Measurements from ENCODE around the gene RCE1. TPM values are rescaled to one million over a fixed set of nuclear protein-coding genes. Genes with fewer than 3 reads are reported as not detected.

Gene RCE1
- total RNA-seq, 1 experiment from 2014 or later: 43.7 TPM

GRCh38 chr11:66820381-66820780 lies 22.9 kb upstream of the RCE1 start:
- H3K36me3 ChIP-seq (ENCODE audit: control insufficient read depth, insufficient read depth, low read length): no peaks in the 10 kb centered on the region
- H3K4me3 ChIP-seq (ENCODE audit: low read depth in 2 of 2, low read length in 2 of 2): no peak overlapping the region
- H3K4me1 ChIP-seq (ENCODE audit: control insufficient read depth, insufficient read depth, low read length): no peaks in the 10 kb centered on the region
- intact Hi-C loops (cut with micrococcal nuclease; ENCODE audit: unreplicated experiment) (no loop called here), in situ Hi-C loops (cut with HindIII; ENCODE audit: low pct_unique_long_range_greater_than_20kb, low sequenced_read_pairs) (no loop called here)
- no peaks in the 10 kb centered on the region for H3K27me3 ChIP-seq (ENCODE audit: control insufficient read depth, insufficient read depth, low read length)
- no peaks in the 10 kb centered on the region for H3K9me3 ChIP-seq (ENCODE audit: control insufficient read depth, insufficient read depth, low read depth, low read length)
- ATAC-seq (no peak), DNase-seq (ENCODE audit: low read depth, low spot score) (no peak)
- ChIA-PET POLR2A (interaction anchor here (0.6 kb wide), 1 partner anchor 21 kb away, joined by 3 read pairs; no protein-coding TSS in a partner anchor), CTCF (no interaction called here)
- no TSS peak for BruUV-seq (replicated peaks)
- TF ChIP-seq TCF7L2 (IDR thresholded peaks at IDR 0.05; ENCODE audit: low read depth, low read length) (no peak), CTCF (IDR thresholded peaks at IDR 0.05) (no peak), POLR2AphosphoS5 (IDR thresholded peaks at IDR 0.05; ENCODE audit: low read depth, low read length) (no peak), SIN3A (IDR thresholded peaks at IDR 0.05; ENCODE audit: borderline replicate concordance, insufficient read depth, low read depth, low read length) (no peak), REST (IDR thresholded peaks at IDR 0.05; ENCODE audit: insufficient read depth in 1 of 2, low read depth in 2 of 2, low read length in 1 of 2) (no peak)
- H3K27ac ChIP-seq (ENCODE audit: low read length): no peak overlapping the region

- ChIA-PET CTCF (no interaction called here), POLR2A (interaction anchor here (0.6 kb wide), 1 partner anchor 21 kb away, joined by 3 read pairs; no protein-coding TSS in a partner anchor)
- in situ Hi-C loops (cut with HindIII; ENCODE audit: low pct_unique_long_range_greater_than_20kb, low sequenced_read_pairs) (no loop called here), intact Hi-C loops (cut with micrococcal nuclease; ENCODE audit: unreplicated experiment) (no loop called here)
- no TSS peak for BruUV-seq (replicated peaks)
- H3K27me3 ChIP-seq (ENCODE audit: control insufficient read depth, insufficient read depth, low read length): no peaks in the 10 kb centered on the region
- no peak overlapping the region for H3K27ac ChIP-seq (ENCODE audit: low read length)
- H3K9me3 ChIP-seq (ENCODE audit: control insufficient read depth, insufficient read depth, low read depth, low read length): no peaks in the 10 kb centered on the region
- ATAC-seq (no peak), DNase-seq (ENCODE audit: low read depth, low spot score) (no peak)
- H3K36me3 ChIP-seq (ENCODE audit: control insufficient read depth, insufficient read depth, low read length): no peaks in the 10 kb centered on the region
- no peaks in the 10 kb centered on the region for H3K4me1 ChIP-seq (ENCODE audit: control insufficient read depth, insufficient read depth, low read length)
- H3K4me3 ChIP-seq (ENCODE audit: low read depth in 2 of 2, low read length in 2 of 2): no peak overlapping the region
- TF ChIP-seq SIN3A (IDR thresholded peaks at IDR 0.05; ENCODE audit: borderline replicate concordance, insufficient read depth, low read depth, low read length): no peak
- no peak for TF ChIP-seq CTCF (IDR thresholded peaks at IDR 0.05)
- TF ChIP-seq POLR2AphosphoS5 (IDR thresholded peaks at IDR 0.05; ENCODE audit: low read depth, low read length): no peak
- TF ChIP-seq TCF7L2 (IDR thresholded peaks at IDR 0.05; ENCODE audit: low read depth, low read length): no peak
- TF ChIP-seq REST (IDR thresholded peaks at IDR 0.05; ENCODE audit: insufficient read depth in 1 of 2, low read depth in 2 of 2, low read length in 1 of 2): no peak
Observed at GRCh38 chr11:66820901-66821300, 22.3 kb upstream of the RCE1 start.

All from Panc1 (cell line).